SK-N-SH (cell line): ENCODE data around the gene TAAR2. TPM values are rescaled to one million over a fixed set of nuclear protein-coding genes. Genes with fewer than 3 reads are reported as not detected.
"Not testable (repeated sequence)": the region's sequence is repeated elsewhere in the genome, so short reads cannot be mapped to it uniquely, and the experiment has no call there.

Experiments
- CTCF ChIA-PET: fragments of 300-600, 350-600 bp; formaldehyde crosslinking; extraction: SDS; loops from one replicate; lab custom pipeline; 2021; lab: Yijun Ruan, JAX
- POLR2A ChIA-PET: fragments of 350-600 bp; sonication (Branson Sonifier 250); formaldehyde crosslinking; extraction: SDS; loops from one replicate; lab custom pipeline; 2020; ENCODE audit warnings: antibody characterized with exemption, inconsistent platforms; lab: Yijun Ruan, JAX
- DNase-seq: peaks from one replicate; pipeline ENCODE4 v3.0.0; 2012
- H2AFZ ChIP-seq: fragments of 200-600 bp; sonication (generic); 2 replicates; pipeline ENCODE4 v1.8.1; 2016; ENCODE audit warnings: antibody characterized with exemption, mild to moderate bottlenecking, low read depth
- H3F3A ChIP-seq: fragments of 200-600 bp; sonication (generic); replicated peaks from 2 replicates; pipeline ENCODE3; 2016; ENCODE audit warnings: antibody characterized with exemption, mild to moderate bottlenecking; ENCODE audit not compliant: insufficient read depth
- H3K27ac ChIP-seq, 2 experiments: fragments of 200-500 bp in 1 of 2; fragments of 200-600 bp in 1 of 2; sonication (Bioruptor generic) in 1 of 2; sonication (generic), shearing (Covaris generic) in 1 of 2; 2 replicates each; pipeline versions ENCODE4 v1.5.1 to v1.6.1; 2014 to 2016; ENCODE audit warnings: low read depth in 2 of 2, inconsistent platforms in 1 of 2, low read length in 1 of 2, mild to moderate bottlenecking in 1 of 2, mixed read lengths in 1 of 2
- H3K27me3 ChIP-seq: fragments of 200-600 bp; sonication (generic), shearing (Covaris generic); 2 replicates; pipeline ENCODE4 v1.6.1; 2016; ENCODE audit warnings: mixed run types; ENCODE audit not compliant: insufficient read depth
- H3K36me3 ChIP-seq, 2 experiments: fragments of 200-500 bp in 1 of 2; fragments of 200-600 bp in 1 of 2; sonication (Bioruptor generic) in 1 of 2; sonication (generic) in 1 of 2; replicated peaks in 1 of 2; 2 replicates each; pipeline versions ENCODE3 to v1.5.1; 2014 to 2016; ENCODE audit warnings: low read length in 1 of 2, mild to moderate bottlenecking in 1 of 2; ENCODE audit not compliant: insufficient read depth in 2 of 2, control insufficient read depth in 1 of 2
- H3K4me1 ChIP-seq, 2 experiments: fragments of 200-500 bp in 1 of 2; fragments of 200-600 bp in 1 of 2; sonication (Bioruptor generic) in 1 of 2; sonication (generic), shearing (Covaris generic) in 1 of 2; 2 replicates each; pipeline versions ENCODE4 v1.5.1 to v1.6.1; 2014 to 2016; ENCODE audit warnings: low read depth in 1 of 2, low read length in 1 of 2, mixed run types in 1 of 2; ENCODE audit not compliant: insufficient read depth in 2 of 2, control insufficient read depth in 1 of 2
- H3K4me2 ChIP-seq: fragments of 200-600 bp; sonication (generic), shearing (Covaris generic); 2 replicates; pipeline ENCODE4 v1.6.1; 2017; ENCODE audit warnings: mixed run types
- H3K4me3 ChIP-seq, 2 experiments: fragments of 200-500 bp in 1 of 2; fragments of 200-600 bp in 1 of 2; sonication (Bioruptor generic) in 1 of 2; sonication (generic), shearing (Covaris generic) in 1 of 2; 2 replicates each; pipeline versions ENCODE4 v1.5.1 to v1.8.1; 2014 to 2016; ENCODE audit warnings: low read depth in 2 of 2, inconsistent platforms in 1 of 2, low read length in 1 of 2, mild to moderate bottlenecking in 1 of 2, mixed read lengths in 1 of 2, moderate library complexity in 1 of 2
- H3K79me2 ChIP-seq: fragments of 200-600 bp; sonication (generic); 2 replicates; pipeline ENCODE4 v1.8.1; 2017; ENCODE audit warnings: mild to moderate bottlenecking; ENCODE audit not compliant: insufficient read depth
- H3K9ac ChIP-seq: fragments of 200-600 bp; sonication (generic); 2 replicates; pipeline ENCODE4 v1.6.1; 2017; ENCODE audit warnings: mixed run types
- H3K9me2 ChIP-seq: fragments of 200-600 bp; sonication (generic); 2 replicates; pipeline ENCODE4 v1.6.1; 2017; ENCODE audit warnings: mixed run types
- H3K9me3 ChIP-seq: fragments of 200-600 bp; sonication (generic); 2 replicates; pipeline ENCODE4 v1.6.1; 2017; ENCODE audit warnings: mixed run types, mild to moderate bottlenecking, moderate library complexity
- H4K20me1 ChIP-seq: fragments of 200-600 bp; sonication (generic); 2 replicates; pipeline ENCODE4 v1.6.1; 2017; ENCODE audit warnings: mild to moderate bottlenecking, mixed run types; ENCODE audit not compliant: insufficient read depth
- CTCF ChIP-seq: fragments of 200-600 bp; sonication (generic); IDR thresholded peaks from 2 replicates; pipeline ENCODE4 v1.6.1; 2017; ENCODE audit warnings: antibody characterized with exemption, mild to moderate bottlenecking, moderate library complexity
- ELF1 ChIP-seq: IDR thresholded peaks from 2 replicates; pipeline ENCODE4 v1.4.0; 2012
- EP300 ChIP-seq, 2 experiments: IDR thresholded peaks; 2 replicates each; pipeline versions ENCODE4 v1.4.0 to v1.6.1; 2012; ENCODE audit warnings: borderline replicate concordance in 1 of 2, low read depth in 1 of 2, low read length in 1 of 2
- EZH2phosphoT487 ChIP-seq: fragments of 200-600 bp; sonication (generic); IDR thresholded peaks from 2 replicates; pipeline ENCODE4 v1.6.1; 2017; ENCODE audit warnings: low read depth, mixed run types, mild to moderate bottlenecking, antibody characterized with exemption, moderate library complexity, borderline replicate concordance
- FOSL2 ChIP-seq: IDR thresholded peaks from 2 replicates; pipeline ENCODE4 v1.4.0; 2012; ENCODE audit warnings: low read depth, mild to moderate bottlenecking, moderate library complexity, borderline replicate concordance
- FOXJ3 ChIP-seq: sonication (generic); formaldehyde crosslinking; IDR thresholded peaks from 2 replicates; pipeline ENCODE4 v1.5.1; 2020; ENCODE audit warnings: mild to moderate bottlenecking, missing genetic modification reagents
- FOXM1 ChIP-seq: IDR thresholded peaks from 2 replicates; pipeline ENCODE4 v1.4.0; 2012; ENCODE audit warnings: low read depth, mild to moderate bottlenecking
- GATA2 ChIP-seq: sonication (generic); formaldehyde crosslinking; IDR thresholded peaks from 2 replicates; pipeline ENCODE4 v1.5.0; 2020; ENCODE audit warnings: mild to moderate bottlenecking, missing genetic modification reagents
- IRF3 ChIP-seq: fragments of 150-350 bp; IDR thresholded peaks from 2 replicates; pipeline ENCODE4 v1.6.1; 2016; ENCODE audit warnings: mild to moderate bottlenecking, low read depth, low read length
- JUND ChIP-seq: IDR thresholded peaks from 2 replicates; pipeline ENCODE4 v1.4.0; 2012
- MEF2A ChIP-seq: IDR thresholded peaks from 2 replicates; pipeline ENCODE4 v1.4.0; 2012; ENCODE audit warnings: low read depth, borderline replicate concordance
- NFIC ChIP-seq: IDR thresholded peaks from 2 replicates; pipeline ENCODE4 v1.4.0; 2012; ENCODE audit warnings: borderline replicate concordance
- NRF1 ChIP-seq: IDR thresholded peaks from 2 replicates; pipeline ENCODE4 v1.6.1; 2012; ENCODE audit warnings: low read depth, mild to moderate bottlenecking, low read length
- POLR2AphosphoS5 ChIP-seq: IDR thresholded peaks from 2 replicates; pipeline ENCODE4 v1.6.1; 2012; ENCODE audit warnings: low read depth, low read length
- TAF1 ChIP-seq: IDR thresholded peaks from 2 replicates; pipeline ENCODE4 v1.6.1; 2012; ENCODE audit warnings: low read depth, mild to moderate bottlenecking, low read length, moderate library complexity, borderline replicate concordance
- TCF12 ChIP-seq: IDR thresholded peaks from 2 replicates; pipeline ENCODE4 v1.4.0; 2012
- USF1 ChIP-seq: IDR thresholded peaks from 2 replicates; pipeline ENCODE4 v1.4.0; 2012; ENCODE audit warnings: low read depth, borderline replicate concordance
- USF2 ChIP-seq: fragments of 150-350 bp; IDR thresholded peaks from 2 replicates; pipeline ENCODE4 v1.6.1; 2017; ENCODE audit warnings: antibody characterized with exemption, low read length, low read depth, borderline replicate concordance
- YY1 ChIP-seq: IDR thresholded peaks from 2 replicates; pipeline ENCODE4 v1.4.0; 2012; ENCODE audit warnings: low read depth, mild to moderate bottlenecking
- ZBTB33 ChIP-seq: IDR thresholded peaks from 2 replicates; pipeline ENCODE4 v1.4.0; 2012; ENCODE audit warnings: low read depth, borderline replicate concordance
- WGBS: methylation state at CpG from one replicate; pipeline ENCODE4 v1.1.6; 2017; ENCODE audit warnings: low lambda C conversion rate; 5-methylcytosine and 5-hydroxymethylcytosine counted together
- polyA plus RNA-seq, 3 experiments: library from polyadenylated mRNA; depleted of rRNA; stranded (reverse); fragments of >200 nt; gene quantifications; 2 replicates each; pipeline ENCODE4 v1.2.3, GENCODE V29; 2012

The TAAR2 gene
- polyA plus RNA-seq, 1 of the 3 experiments (the other 2 are of a cell fraction), result not detected

- H3F3A ChIP-seq, H3K4me1 ChIP-seq, H3K27me3 ChIP-seq, H3K4me2 ChIP-seq, H3K4me3 ChIP-seq, H3K27ac ChIP-seq, DNase-seq, CTCF ChIA-PET, H3K9ac ChIP-seq, H3K79me2 ChIP-seq, H4K20me1 ChIP-seq, H2AFZ ChIP-seq, H3K9me3 ChIP-seq, H3K36me3 ChIP-seq, H3K9me2 ChIP-seq: not testable (repeated sequence)
- POLR2A ChIA-PET, result interaction anchor here (1.0 kb wide), 1 partner anchor 15 kb away, joined by 3 read pairs; no protein-coding TSS in a partner anchor
- 0% methylated on average over 2 of the region's 3 CpGs for WGBS
Observed at GRCh38 chr6:132635288-132635687, 11.2 kb upstream of the TAAR2 start.

- Histone ChIP-seq H3K4me3 (no peak overlapping the region), H3K27ac (no peak overlapping the region), H3K9me3 (no peaks in the 10 kb centered on the region), H3K27me3 (no peaks in the 10 kb centered on the region), H3K36me3 (no peaks in the 10 kb centered on the region), H3K4me1 (no peaks in the 10 kb centered on the region), H3K4me2 (no peak overlapping the region), H3K79me2 (no peaks in the 10 kb centered on the region), H2AFZ (no peak overlapping the region), H3K9me2 (no peaks in the 10 kb centered on the region), H3F3A (no peaks in the 10 kb centered on the region), H4K20me1 (no peaks in the 10 kb centered on the region), H3K9ac (no peak overlapping the region)
- POLR2A ChIA-PET, result interaction anchor here (1.0 kb wide), 1 partner anchor 15 kb away, joined by 3 read pairs; no protein-coding TSS in a partner anchor
- DNase-seq, result no peak
- CTCF ChIA-PET, result no interaction called here
- TF ChIP-seq YY1 (no peak), NFIC (no peak), CTCF (no peak), USF2 (no peak), EP300 (IDR thresholded peaks at IDR 0.05; ENCODE audit: borderline replicate concordance in 1 of 2, low read depth in 1 of 2, low read length in 1 of 2) (no peak), POLR2AphosphoS5 (no peak), IRF3 (no peak), ZBTB33 (no peak), JUND (no peak), GATA2 (no peak), FOXJ3 (CRISPR knock-in tag) (no peak), EZH2phosphoT487 (no peak), FOSL2 (no peak), ELF1 (no peak), FOXM1 (no peak), USF1 (no peak), MEF2A (no peak), TCF12 (no peak), TAF1 (no peak), NRF1 (no peak)
- 2% methylated on average over 3 of the region's 4 CpGs for WGBS
Observed at GRCh38 chr6:132634796-132635195, 10.7 kb upstream of the TAAR2 start.
